ENCODE results near the gene APOC1.
"Not testable (repeated sequence)": the region's sequence is repeated elsewhere in the genome, so short reads cannot be mapped to it uniquely, and the experiment has no call there.

Gene APOC1

GRCh38 chr19:44908836-44909261, 5.6 kb upstream of the APOC1 start:
- no peak for DNase-seq
- TF ChIP-seq CTCF (IDR thresholded peaks at IDR 0.05; ENCODE audit: low read depth, low read length) = no peak
- Histone ChIP-seq H3K4me1 (peaks cover 6% of the 10 kb centered on the region), H3K27me3 (peaks cover 13% of the 10 kb centered on the region), H3K4me3 (ENCODE audit: low read depth, low read length) (no peak overlapping the region), H3K36me3 (no peaks in the 10 kb centered on the region), H3K9me3 (no peaks in the 10 kb centered on the region)

GRCh38 chr19:44909775-44910174, 4.6 kb upstream of the APOC1 start:
- Histone ChIP-seq H3K4me3 (ENCODE audit: low read depth, low read length) (no peak overlapping the region), H3K9me3 (no peaks in the 10 kb centered on the region), H3K4me1 (peaks cover 6% of the 10 kb centered on the region), H3K36me3 (no peaks in the 10 kb centered on the region), H3K27me3 (peaks cover 13% of the 10 kb centered on the region)
- no peak for TF ChIP-seq CTCF (IDR thresholded peaks at IDR 0.05; ENCODE audit: low read depth, low read length)
- DNase-seq = no peak

DNA sequence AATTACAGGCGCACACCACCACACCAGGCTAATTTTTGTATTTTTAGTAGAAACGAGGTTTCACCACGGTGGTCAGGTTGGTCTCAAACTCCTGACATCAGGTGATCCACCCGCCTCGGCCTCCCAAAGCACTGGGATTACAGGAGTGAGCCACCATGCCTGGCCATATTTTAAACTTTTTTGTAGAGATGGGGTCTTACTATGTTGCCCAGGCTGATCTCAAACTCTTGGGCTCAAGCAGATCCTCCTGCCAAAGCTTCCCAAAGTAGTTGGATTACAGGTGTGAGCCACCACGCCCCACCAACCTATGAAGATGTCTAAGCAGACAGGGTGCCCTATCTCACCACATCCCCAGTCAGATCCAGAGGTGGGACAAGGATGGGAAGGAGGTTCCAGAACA, 2.5 kb upstream of the APOC1 start:
- H3K4me1 ChIP-seq; H3K36me3 ChIP-seq; H3K9me3 ChIP-seq; DNase-seq; H3K4me3 ChIP-seq (ENCODE audit: low read depth, low read length); H3K27me3 ChIP-seq: not testable (repeated sequence)

- H3K4me3 ChIP-seq (ENCODE audit: low read depth, low read length) = no peak overlapping the region
- H3K27me3 ChIP-seq = no peaks in the 10 kb centered on the region
- no peaks in the 10 kb centered on the region for H3K36me3 ChIP-seq
- DNase-seq = no peak
- no peaks in the 10 kb centered on the region for H3K9me3 ChIP-seq
- TF ChIP-seq CTCF (IDR thresholded peaks at IDR 0.05; ENCODE audit: low read depth, low read length) = no peak
- H3K4me1 ChIP-seq = peaks cover 6% of the 10 kb centered on the region
Observed at GRCh38 chr19:44912854-44913253, 1.6 kb upstream of the APOC1 start.

DNA sequence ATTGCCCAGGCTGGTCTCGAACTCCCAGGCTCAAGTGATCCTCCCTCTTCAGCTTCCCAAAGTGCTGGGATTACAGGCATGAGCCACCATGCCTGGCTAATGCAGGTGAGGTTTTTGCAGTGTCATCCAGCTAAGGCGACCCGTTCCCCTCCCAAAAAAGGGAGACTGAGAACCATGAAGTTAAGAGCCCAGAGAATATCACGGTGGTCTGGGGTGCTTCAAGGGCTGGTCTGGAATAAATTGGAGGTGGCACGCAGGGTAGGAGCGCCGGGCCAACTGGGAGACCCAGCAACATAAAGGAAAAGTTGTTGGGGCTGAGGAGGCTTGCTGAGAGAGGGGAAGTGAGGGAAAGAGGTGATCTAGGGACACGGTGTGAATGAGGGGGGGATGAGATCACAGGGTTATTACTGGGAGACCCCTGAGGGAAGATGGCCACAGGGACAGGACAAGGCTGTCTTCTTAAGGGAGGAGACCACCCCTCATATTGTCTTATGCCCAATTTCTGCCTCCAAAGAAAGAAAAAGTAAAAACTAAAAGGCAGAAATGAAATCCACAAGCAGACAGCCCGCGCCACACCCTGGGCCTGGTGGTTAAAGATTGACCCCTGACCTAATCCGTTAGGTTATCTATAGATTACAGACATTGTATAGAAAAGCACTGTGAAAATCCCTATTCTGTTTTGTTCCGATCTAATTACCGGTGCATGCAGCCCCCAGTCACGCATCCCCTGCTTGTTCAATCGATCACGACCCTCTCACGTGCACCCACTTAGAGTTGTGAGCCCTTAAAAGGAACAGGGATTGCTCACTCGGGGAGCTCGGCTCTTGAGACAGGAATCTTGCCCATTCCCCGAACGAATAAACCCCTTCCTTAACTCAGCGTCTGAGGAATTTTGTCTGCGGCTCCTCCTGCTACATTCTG, 636 bp upstream of the APOC1 start:
- H3K9me3 ChIP-seq, H3K36me3 ChIP-seq, H3K4me1 ChIP-seq, H3K27me3 ChIP-seq, DNase-seq: not testable (repeated sequence)
- H3K4me3 ChIP-seq (ENCODE audit: low read depth, low read length) = peak overlapping the region; percentile 48

GRCh38 chr19:44924243-44924725, 9.9 kb downstream of the APOC1 start:
- no peak for TF ChIP-seq CTCF (IDR thresholded peaks at IDR 0.05; ENCODE audit: low read depth, low read length)
- DNase-seq = no peak
- Histone ChIP-seq H3K9me3 (no peaks in the 10 kb centered on the region), H3K4me1 (no peaks in the 10 kb centered on the region), H3K36me3 (no peaks in the 10 kb centered on the region), H3K27me3 (no peaks in the 10 kb centered on the region), H3K4me3 (ENCODE audit: low read depth, low read length) (no peak overlapping the region)

DNA sequence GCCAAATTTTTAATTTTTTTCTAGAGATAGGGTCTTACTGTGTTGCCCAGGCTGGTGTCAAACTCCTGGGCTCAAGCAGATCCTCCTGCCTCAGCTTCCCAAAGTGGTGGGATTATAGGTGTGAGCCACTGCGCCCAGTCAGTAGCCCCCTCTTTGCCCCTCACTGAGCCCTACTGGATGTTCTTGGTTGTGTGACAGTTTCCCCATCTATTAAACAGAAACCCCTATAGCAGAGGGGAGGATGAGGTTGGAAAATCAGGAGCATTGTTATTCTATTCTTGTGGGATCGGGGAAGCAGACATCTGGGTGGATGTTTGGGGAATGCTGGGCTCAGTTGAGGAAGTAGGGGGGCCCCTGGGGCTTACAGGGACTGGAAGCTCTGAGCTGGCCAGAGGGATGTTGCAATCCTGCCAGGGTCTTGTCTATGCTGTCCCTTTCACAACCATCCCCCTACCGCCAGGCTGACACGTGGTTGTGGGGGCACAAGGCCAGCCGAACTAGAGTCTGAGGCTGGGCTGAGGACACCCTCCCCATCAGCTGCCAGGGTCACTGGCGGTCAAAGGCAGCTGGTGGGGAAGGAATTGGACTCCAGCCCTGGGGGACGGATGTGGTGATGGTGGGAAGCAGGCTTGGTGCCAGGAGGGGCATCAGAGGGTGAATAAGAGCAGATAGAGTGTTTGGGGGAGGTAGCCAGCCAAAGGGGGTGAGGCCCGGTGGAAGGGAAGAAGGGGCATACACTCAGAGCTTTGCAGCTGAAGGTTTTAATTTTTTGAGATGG, 10.9 kb downstream of the APOC1 start:
- Histone ChIP-seq H3K9me3 (no peaks in the 10 kb centered on the region), H3K4me1 (no peaks in the 10 kb centered on the region), H3K36me3 (no peaks in the 10 kb centered on the region), H3K27me3 (no peaks in the 10 kb centered on the region), H3K4me3 (ENCODE audit: low read depth, low read length) (no peak overlapping the region)
- no peak for TF ChIP-seq CTCF (IDR thresholded peaks at IDR 0.05; ENCODE audit: low read depth, low read length)
- no peak for DNase-seq

DNA sequence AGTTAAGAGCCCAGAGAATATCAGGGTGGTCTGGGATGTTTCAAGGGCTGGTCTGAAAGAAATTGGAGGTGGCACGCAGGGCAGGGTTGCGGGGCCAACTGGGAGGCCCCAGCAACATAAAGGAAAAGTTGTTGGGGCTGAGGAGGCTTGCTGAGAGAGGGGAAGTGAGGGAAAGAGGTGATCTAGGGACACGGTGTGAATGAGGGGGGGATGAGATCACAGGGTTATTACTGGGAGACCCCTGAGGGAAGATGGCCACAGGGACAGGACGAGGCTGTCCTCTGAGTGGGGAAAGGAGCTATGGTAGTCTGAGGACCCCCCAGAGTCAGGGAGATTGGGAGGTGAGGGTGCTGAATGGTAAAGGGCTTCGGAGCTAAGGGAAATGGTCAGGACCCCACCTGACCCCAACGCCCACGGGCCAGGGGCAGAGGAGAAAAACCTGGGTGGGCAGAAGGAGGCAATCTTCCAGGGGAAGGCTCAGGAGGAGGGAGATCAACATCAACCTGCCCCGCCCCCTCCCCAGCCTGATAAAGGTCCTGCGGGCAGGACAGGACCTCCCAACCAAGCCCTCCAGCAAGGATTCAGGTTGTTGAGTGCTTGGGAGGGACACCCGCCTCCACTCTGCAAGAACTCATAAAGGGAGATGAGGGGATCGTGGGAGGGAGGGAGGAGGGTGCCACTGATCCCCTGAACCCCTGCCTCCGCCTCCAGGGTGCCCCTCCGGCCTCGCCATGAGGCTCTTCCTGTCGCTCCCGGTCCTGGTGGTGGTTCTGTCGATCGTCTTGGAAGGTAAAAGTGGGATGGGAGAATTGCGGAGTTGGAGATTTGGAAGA, 12.1 kb downstream of the APOC1 start:
- H3K27me3 ChIP-seq, H3K36me3 ChIP-seq, H3K4me1 ChIP-seq, DNase-seq, H3K9me3 ChIP-seq: not testable (repeated sequence)
- peak overlapping the region; percentile 52 for H3K4me3 ChIP-seq (ENCODE audit: low read depth, low read length)
